CD4-positive, alpha-beta memory T cell (primary cell): ENCODE data around the gene WASF3. TPM values are rescaled to one million over a fixed set of nuclear protein-coding genes. Genes with fewer than 3 reads are reported as not detected.

Experiments used
- CTCF ChIA-PET: fragments of 350-600 bp; sonication (Branson Sonifier 250); formaldehyde crosslinking; loops from one replicate; lab custom pipeline; 2021; ENCODE audit warnings: inconsistent platforms; ENCODE audit not compliant: partially characterized antibody; lab: Charles Lee
- POLR2A ChIA-PET: fragments of 350-600 bp; sonication (Branson Sonifier 250); formaldehyde crosslinking; loops from one replicate; lab custom pipeline; 2021; ENCODE audit not compliant: partially characterized antibody; lab: Charles Lee
- DNase-seq, 5 donors: peaks; one replicate each; pipeline versions ENCODE4 v3.0.0 to v3.0.0-alpha.2; 2020 to 2022; ENCODE audit warnings: mixed read lengths in 1 of 5
- H3K27ac ChIP-seq: one replicate; pipeline ENCODE4 v1.7.0; 2013; ENCODE audit warnings: low read depth, low read length
- H3K27me3 ChIP-seq: 2 replicates; pipeline ENCODE4 v1.7.0; 2013; ENCODE audit warnings: mild to moderate bottlenecking, low read length, moderate library complexity; ENCODE audit not compliant: insufficient read depth
- H3K36me3 ChIP-seq: 2 replicates; pipeline ENCODE4 v1.7.0; 2013; ENCODE audit warnings: mild to moderate bottlenecking, low read length, moderate library complexity; ENCODE audit not compliant: insufficient read depth
- H3K4me1 ChIP-seq: 2 replicates; pipeline ENCODE4 v1.7.0; 2013; ENCODE audit warnings: mild to moderate bottlenecking, low read length, moderate library complexity; ENCODE audit not compliant: insufficient read depth
- H3K4me3 ChIP-seq, 2 donors: one replicate each; pipeline ENCODE4 v1.7.0; 2013; ENCODE audit warnings: low read length in 2 of 2, mild to moderate bottlenecking in 1 of 2
- H3K9me3 ChIP-seq, 2 donors: one replicate each; pipeline ENCODE4 v1.7.0; 2013; ENCODE audit warnings: low read length in 2 of 2, control low read depth in 1 of 2; ENCODE audit not compliant: control insufficient read depth in 1 of 2
- H3K27ac Mint-ChIP-seq, 7 donors: one replicate each; pipeline ENCODE4 v1.8.0; 2020 to 2021; ENCODE audit warnings: mixed read lengths in 7 of 7, mild to moderate bottlenecking in 6 of 7, inconsistent platforms in 3 of 7, moderate library complexity in 3 of 7
- H3K27me3 Mint-ChIP-seq, 2 donors: one replicate each; pipeline ENCODE4 v1.8.0; 2020 to 2021; ENCODE audit warnings: mixed read lengths in 2 of 2
- H3K36me3 Mint-ChIP-seq, 2 donors: one replicate each; pipeline ENCODE4 v1.8.0; 2020 to 2021; ENCODE audit warnings: mixed read lengths in 2 of 2, inconsistent platforms in 1 of 2, mild to moderate bottlenecking in 1 of 2
- H3K4me1 Mint-ChIP-seq, 4 donors: one replicate each; pipeline ENCODE4 v1.8.0; 2020 to 2021; ENCODE audit warnings: mixed read lengths in 4 of 4, mild to moderate bottlenecking in 1 of 4
- H3K4me3 Mint-ChIP-seq, 8 donors: one replicate each; pipeline ENCODE4 v1.8.0; 2020 to 2021; ENCODE audit warnings: mixed read lengths in 8 of 8, mild to moderate bottlenecking in 7 of 8, moderate library complexity in 6 of 8, inconsistent platforms in 3 of 8
- H3K9me3 Mint-ChIP-seq, 8 donors: one replicate each; pipeline ENCODE4 v1.8.0; 2020 to 2021; ENCODE audit warnings: mixed read lengths in 8 of 8, mild to moderate bottlenecking in 5 of 8, inconsistent platforms in 3 of 8, moderate library complexity in 1 of 8
- intact Hi-C: fragments of 100-400 bp; cut with micrococcal nuclease; formaldehyde crosslinking; loops from one replicate; pipeline ENCODE4 v1.15.1; 2023
- polyA plus RNA-seq, 2 donors: library from polyadenylated mRNA; unstranded; fragments of 300-500 nt; fragmentation: Illumina TruSeq; gene quantifications; one replicate each; pipeline ENCODE4 v1.2.3, GENCODE V29; 2021
- total RNA-seq, 2 experiments: library from RNA; stranded (reverse); gene quantifications; one replicate each; pipeline ENCODE4 v1.2.3, GENCODE V29; 2021

WASF3 gene
- total and polyA plus RNA-seq, 4 experiments from 2014 or later = not detected

GRCh38 chr13:26653310-26653709, 95.8 kb downstream of the WASF3 start:
- Histone ChIP-seq H3K27me3 (no peaks in the 10 kb centered on the region), H3K36me3 (no peaks in the 10 kb centered on the region), H3K4me3 (no peak overlapping the region), H3K27ac (no peak overlapping the region), H3K4me1 (no peaks in the 10 kb centered on the region), H3K9me3 (no peaks in the 10 kb centered on the region)
- H3K27me3 Mint-ChIP-seq = peaks cover 3 to 4% of the 10 kb centered on the region in 2 donors
- intact Hi-C loops = no loop called here
- POLR2A ChIA-PET = no interaction called here
- no peak for DNase-seq
- no peak overlapping the region for H3K4me3 Mint-ChIP-seq
- peaks cover 0 to 13% (median 9%) of the 10 kb centered on the region in 8 donors for H3K9me3 Mint-ChIP-seq
- CTCF ChIA-PET = no interaction called here
- H3K4me1 Mint-ChIP-seq = no peaks in the 10 kb centered on the region
- H3K27ac Mint-ChIP-seq = no peak overlapping the region
- peaks cover 0 to 3% of the 10 kb centered on the region in 2 donors for H3K36me3 Mint-ChIP-seq

GRCh38 chr13:26653842-26654241, 96.4 kb downstream of the WASF3 start:
- Mint-ChIP-seq H3K27ac (no peak overlapping the region), H3K36me3 (peaks cover 0 to 3% of the 10 kb centered on the region in 2 donors), H3K4me3 (no peak overlapping the region), H3K9me3 (peaks cover 0 to 13% (median 9%) of the 10 kb centered on the region in 8 donors), H3K27me3 (peaks cover 3% of the 10 kb centered on the region in 2 donors), H3K4me1 (no peaks in the 10 kb centered on the region)
- POLR2A ChIA-PET = no interaction called here
- intact Hi-C loops = no loop called here
- Histone ChIP-seq H3K4me1 (no peaks in the 10 kb centered on the region), H3K36me3 (no peaks in the 10 kb centered on the region), H3K27me3 (no peaks in the 10 kb centered on the region), H3K9me3 (no peaks in the 10 kb centered on the region), H3K4me3 (no peak overlapping the region), H3K27ac (no peak overlapping the region)
- DNase-seq = no peak
- CTCF ChIA-PET = no interaction called here

- DNase-seq = no peak
- H3K4me1 Mint-ChIP-seq = no peaks in the 10 kb centered on the region
- H3K27ac Mint-ChIP-seq = no peak overlapping the region
- ChIA-PET POLR2A (no interaction called here), CTCF (interaction anchor here (1.7 kb wide), 1 partner anchor 15 kb away, joined by 4 read pairs; no protein-coding TSS in a partner anchor)
- Histone ChIP-seq H3K36me3 (no peaks in the 10 kb centered on the region), H3K27ac (no peak overlapping the region), H3K9me3 (no peaks in the 10 kb centered on the region), H3K4me1 (no peaks in the 10 kb centered on the region), H3K4me3 (no peak overlapping the region), H3K27me3 (no peaks in the 10 kb centered on the region)
- intact Hi-C loops = no loop called here
- H3K36me3 Mint-ChIP-seq = no peaks in the 10 kb centered on the region
- no peak overlapping the region for H3K4me3 Mint-ChIP-seq
- no peaks in the 10 kb centered on the region for H3K9me3 Mint-ChIP-seq
- peaks cover 3 to 7% of the 10 kb centered on the region in 2 donors for H3K27me3 Mint-ChIP-seq
These were observed 99.4 kb downstream of the WASF3 start for GRCh38 chr13:26656919-26657318.

- Histone ChIP-seq H3K36me3 (no peaks in the 10 kb centered on the region), H3K27me3 (no peaks in the 10 kb centered on the region), H3K4me1 (no peaks in the 10 kb centered on the region), H3K27ac (no peak overlapping the region), H3K4me3 (no peak overlapping the region), H3K9me3 (no peaks in the 10 kb centered on the region)
- Mint-ChIP-seq H3K36me3 (no peaks in the 10 kb centered on the region), H3K4me3 (no peak overlapping the region), H3K9me3 (no peaks in the 10 kb centered on the region), H3K27ac (no peak overlapping the region), H3K4me1 (no peaks in the 10 kb centered on the region), H3K27me3 (peaks cover 6 to 10% of the 10 kb centered on the region in 2 donors)
- ChIA-PET POLR2A (no interaction called here), CTCF (interaction anchor here (1.4 to 1.7 kb wide), 2 partner anchors 17 to 40 kb away, joined by 4 to 7 read pairs; no protein-coding TSS in a partner anchor)
- intact Hi-C loops = no loop called here
- no peak for DNase-seq
These were observed 101.2 kb downstream of the WASF3 start for GRCh38 chr13:26658448-26659385.

- ChIA-PET POLR2A (no interaction called here), CTCF (no interaction called here)
- Mint-ChIP-seq H3K9me3 (no peaks in the 10 kb centered on the region), H3K36me3 (no peaks in the 10 kb centered on the region), H3K4me1 (no peaks in the 10 kb centered on the region), H3K4me3 (no peak overlapping the region), H3K27me3 (peaks cover 5 to 10% of the 10 kb centered on the region in 2 donors), H3K27ac (no peak overlapping the region)
- H3K4me1 ChIP-seq = no peaks in the 10 kb centered on the region
- H3K27me3 ChIP-seq = no peaks in the 10 kb centered on the region
- no peaks in the 10 kb centered on the region for H3K36me3 ChIP-seq
- H3K9me3 ChIP-seq = no peaks in the 10 kb centered on the region
- DNase-seq = no peak
- H3K4me3 ChIP-seq = no peak overlapping the region
- H3K27ac ChIP-seq = no peak overlapping the region
- intact Hi-C loops = no loop called here
These were observed 102.7 kb downstream of the WASF3 start for GRCh38 chr13:26660185-26660584.

GRCh38 chr13:26660766-26661165, 103.3 kb downstream of the WASF3 start:
- POLR2A ChIA-PET = no interaction called here
- H3K27ac Mint-ChIP-seq = no peak overlapping the region
- DNase-seq = no peak

GRCh38 chr13:26663791-26664190, 106.3 kb downstream of the WASF3 start:
- no peaks in the 10 kb centered on the region for H3K9me3 Mint-ChIP-seq
- Histone ChIP-seq H3K27me3 (no peaks in the 10 kb centered on the region), H3K4me1 (no peaks in the 10 kb centered on the region), H3K9me3 (no peaks in the 10 kb centered on the region), H3K4me3 (no peak overlapping the region), H3K36me3 (no peaks in the 10 kb centered on the region), H3K27ac (no peak overlapping the region)
- no peaks in the 10 kb centered on the region for H3K4me1 Mint-ChIP-seq
- ChIA-PET POLR2A (no interaction called here), CTCF (interaction anchor here (1.5 kb wide), 1 partner anchor 35 kb away, joined by 7 read pairs; no protein-coding TSS in a partner anchor)
- no peaks in the 10 kb centered on the region for H3K36me3 Mint-ChIP-seq
- H3K27me3 Mint-ChIP-seq = peaks cover 7 to 10% of the 10 kb centered on the region in 2 donors
- H3K27ac Mint-ChIP-seq = no peak overlapping the region
- DNase-seq = no peak
- intact Hi-C loops = no loop called here
- H3K4me3 Mint-ChIP-seq = no peak overlapping the region

More at GRCh38 chr13:26660766-26661165, 103.3 kb downstream of the WASF3 start:
- Mint-ChIP-seq H3K27me3 (peaks cover 3 to 10% of the 10 kb centered on the region in 2 donors), H3K9me3 (no peaks in the 10 kb centered on the region), H3K4me1 (no peaks in the 10 kb centered on the region), H3K36me3 (no peaks in the 10 kb centered on the region), H3K4me3 (no peak overlapping the region)
- H3K36me3 ChIP-seq = no peaks in the 10 kb centered on the region
- no peaks in the 10 kb centered on the region for H3K27me3 ChIP-seq
- intact Hi-C loops = no loop called here
- no peaks in the 10 kb centered on the region for H3K9me3 ChIP-seq
- no peaks in the 10 kb centered on the region for H3K4me1 ChIP-seq
- CTCF ChIA-PET = no interaction called here
- no peak overlapping the region for H3K4me3 ChIP-seq
- H3K27ac ChIP-seq = no peak overlapping the region
